PC-3 (cell line): ENCODE measurements around the gene EXD3.

Source experiments
- EZH2 ChIP-seq: fragments of 300-600 bp; sonication (generic); IDR thresholded peaks from one replicate; pipeline ENCODE4 v1.6.1; 2017; ENCODE audit warnings: antibody characterized with exemption, mild to moderate bottlenecking, low read length; ENCODE audit not compliant: unreplicated experiment
- EZH2phosphoT487 ChIP-seq: fragments of 300-600 bp; sonication (generic); IDR thresholded peaks from 2 replicates; pipeline ENCODE4 v1.6.1; 2018; ENCODE audit warnings: mild to moderate bottlenecking, antibody characterized with exemption, low read length, borderline replicate concordance
- TF ChIP-seq, protein P1 (sequence below): fragments of 300-600 bp; sonication (generic); conservative IDR thresholded peaks from 2 replicates; pipeline ENCODE4 v1.5.1; 2017; ENCODE audit warnings: antibody characterized with exemption, low read depth, mild to moderate bottlenecking, low read length

GRCh38 chr9:137295849-137296669 is 126.9 kb downstream of the EXD3 start:
- TF ChIP-seq EZH2: no peak
- TF ChIP-seq, protein P1, sequence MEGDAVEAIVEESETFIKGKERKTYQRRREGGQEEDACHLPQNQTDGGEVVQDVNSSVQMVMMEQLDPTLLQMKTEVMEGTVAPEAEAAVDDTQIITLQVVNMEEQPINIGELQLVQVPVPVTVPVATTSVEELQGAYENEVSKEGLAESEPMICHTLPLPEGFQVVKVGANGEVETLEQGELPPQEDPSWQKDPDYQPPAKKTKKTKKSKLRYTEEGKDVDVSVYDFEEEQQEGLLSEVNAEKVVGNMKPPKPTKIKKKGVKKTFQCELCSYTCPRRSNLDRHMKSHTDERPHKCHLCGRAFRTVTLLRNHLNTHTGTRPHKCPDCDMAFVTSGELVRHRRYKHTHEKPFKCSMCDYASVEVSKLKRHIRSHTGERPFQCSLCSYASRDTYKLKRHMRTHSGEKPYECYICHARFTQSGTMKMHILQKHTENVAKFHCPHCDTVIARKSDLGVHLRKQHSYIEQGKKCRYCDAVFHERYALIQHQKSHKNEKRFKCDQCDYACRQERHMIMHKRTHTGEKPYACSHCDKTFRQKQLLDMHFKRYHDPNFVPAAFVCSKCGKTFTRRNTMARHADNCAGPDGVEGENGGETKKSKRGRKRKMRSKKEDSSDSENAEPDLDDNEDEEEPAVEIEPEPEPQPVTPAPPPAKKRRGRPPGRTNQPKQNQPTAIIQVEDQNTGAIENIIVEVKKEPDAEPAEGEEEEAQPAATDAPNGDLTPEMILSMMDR: no peak
- no peak for TF ChIP-seq EZH2phosphoT487
